Liver (tissue), 9 donors: ENCODE results near the gene NR6A1. TPM values are rescaled to one million over a fixed set of nuclear protein-coding genes. Genes with fewer than 3 reads are reported as not detected.

Experiments used
- DNase-seq: peaks from one replicate; pipeline ENCODE4 v3.0.0-alpha.2; 2017; ENCODE audit warnings: low spot score
- H3K27ac ChIP-seq, 2 donors: one replicate each; pipeline ENCODE4 v1.7.0; 2013; ENCODE audit warnings: inconsistent platforms in 2 of 2, low read length in 2 of 2, control low read depth in 1 of 2, low read depth in 1 of 2, mild to moderate bottlenecking in 1 of 2
- H3K27me3 ChIP-seq, 4 donors: one replicate each; pipeline versions ENCODE4 v1.6.1 to v1.7.0; 2013; ENCODE audit warnings: low read length in 3 of 4, inconsistent platforms in 1 of 4, mild to moderate bottlenecking in 1 of 4, moderate library complexity in 1 of 4; ENCODE audit not compliant: control insufficient read depth in 4 of 4, insufficient read depth in 4 of 4
- H3K36me3 ChIP-seq, 4 donors: one replicate each; pipeline versions ENCODE4 v1.6.1 to v1.7.0; 2013; ENCODE audit warnings: low read length in 3 of 4, mild to moderate bottlenecking in 3 of 4, low read depth in 1 of 4, moderate library complexity in 1 of 4; ENCODE audit not compliant: control insufficient read depth in 4 of 4, insufficient read depth in 3 of 4
- H3K4me1 ChIP-seq, 4 donors: one replicate each; pipeline versions ENCODE4 v1.6.1 to v1.7.0; 2013; ENCODE audit warnings: low read length in 3 of 4, mild to moderate bottlenecking in 3 of 4, moderate library complexity in 1 of 4; ENCODE audit not compliant: control insufficient read depth in 4 of 4, insufficient read depth in 4 of 4
- H3K4me3 ChIP-seq, 3 donors: one replicate each; pipeline versions ENCODE4 v1.6.1 to v1.7.0; 2013; ENCODE audit warnings: low read length in 3 of 3, control low read depth in 1 of 3, low read depth in 1 of 3, mild to moderate bottlenecking in 1 of 3
- H3K9ac ChIP-seq, 2 donors: one replicate each; pipeline ENCODE4 v1.7.0; 2013; ENCODE audit warnings: low read length in 2 of 2, mild to moderate bottlenecking in 2 of 2, moderate library complexity in 2 of 2, control low read depth in 1 of 2, low read depth in 1 of 2
- H3K9me3 ChIP-seq, 4 donors: one replicate each; pipeline versions ENCODE4 v1.6.1 to v1.7.0; 2013; ENCODE audit warnings: low read length in 3 of 4; ENCODE audit not compliant: control insufficient read depth in 4 of 4
- ATF3 ChIP-seq: IDR thresholded peaks from 2 replicates; pipeline ENCODE4 v1.6.1; 2016; ENCODE audit warnings: antibody characterized with exemption
- CTCF ChIP-seq: fragments of 150-350 bp; IDR thresholded peaks from 2 replicates; pipeline ENCODE4 v1.5.1; 2017; ENCODE audit warnings: improper control_type of control experiment, low read depth, low read length; ENCODE audit not compliant: missing input control
- EGR1 ChIP-seq, 2 donors: IDR thresholded peaks; 2 replicates each; pipeline ENCODE4 v1.6.1; 2016 to 2018; ENCODE audit warnings: antibody characterized with exemption in 2 of 2, low read depth in 2 of 2
- FOXA1 ChIP-seq: IDR thresholded peaks from 2 replicates; pipeline ENCODE4 v1.6.1; 2016; ENCODE audit warnings: antibody characterized with exemption
- FOXA2 ChIP-seq: IDR thresholded peaks from 2 replicates; pipeline ENCODE4 v1.6.1; 2016; ENCODE audit warnings: antibody characterized with exemption
- GABPA ChIP-seq, 2 donors: IDR thresholded peaks in 1 of 2; conservative IDR thresholded peaks in 1 of 2; 2 replicates each; pipeline ENCODE4 v1.6.1; 2016; ENCODE audit warnings: antibody characterized with exemption in 2 of 2, mild to moderate bottlenecking in 1 of 2, moderate library complexity in 1 of 2
- HNF4A ChIP-seq, 2 donors: conservative IDR thresholded peaks; 2 replicates each; pipeline ENCODE4 v1.6.1; 2016; ENCODE audit warnings: antibody characterized with exemption in 2 of 2, mild to moderate bottlenecking in 2 of 2
- HNF4G ChIP-seq: IDR thresholded peaks from 2 replicates; pipeline ENCODE4 v1.6.1; 2016; ENCODE audit warnings: antibody characterized with exemption
- JUND ChIP-seq, 2 donors: IDR thresholded peaks; 2 replicates each; pipeline ENCODE4 v1.6.1; 2016; ENCODE audit warnings: antibody characterized with exemption in 2 of 2
- MAX ChIP-seq: IDR thresholded peaks from 2 replicates; pipeline ENCODE4 v1.6.1; 2016; ENCODE audit warnings: antibody characterized with exemption
- NR2F2 ChIP-seq: IDR thresholded peaks from 2 replicates; pipeline ENCODE4 v1.6.1; 2016; ENCODE audit warnings: antibody characterized with exemption
- RAD21 ChIP-seq, 2 donors: IDR thresholded peaks; 2 replicates each; pipeline ENCODE4 v1.6.1; 2016; ENCODE audit warnings: antibody characterized with exemption in 2 of 2, mild to moderate bottlenecking in 2 of 2
- REST ChIP-seq: IDR thresholded peaks from 2 replicates; pipeline ENCODE4 v1.6.1; 2016; ENCODE audit warnings: antibody characterized with exemption, mild to moderate bottlenecking
- RXRA ChIP-seq, 2 donors: IDR thresholded peaks; 2 replicates each; pipeline ENCODE4 v1.6.1; 2017 to 2018; ENCODE audit warnings: antibody characterized with exemption in 2 of 2, mild to moderate bottlenecking in 1 of 2
- SP1 ChIP-seq: IDR thresholded peaks from 2 replicates; pipeline ENCODE4 v1.6.1; 2018; ENCODE audit warnings: antibody characterized with exemption, mild to moderate bottlenecking
- TAF1 ChIP-seq: conservative IDR thresholded peaks from 2 replicates; pipeline ENCODE4 v1.6.1; 2016; ENCODE audit warnings: antibody characterized with exemption, mild to moderate bottlenecking
- YY1 ChIP-seq: IDR thresholded peaks from 2 replicates; pipeline ENCODE4 v1.6.1; 2016; ENCODE audit warnings: antibody characterized with exemption, mild to moderate bottlenecking
- whole genome bisulfite sequencing: extraction: QIAGEN DNeasy Blood & Tissue Kit; methylation state at CpG from one replicate; pipeline ENCODE4 v1.1.7; 2013; 5-methylcytosine and 5-hydroxymethylcytosine counted together
- polyA plus RNA-seq, 2 donors: library from polyadenylated mRNA; stranded (reverse) in 1 of 2; unstranded in 1 of 2; fragments of 200-250 nt in 1 of 2; fragments of >200 nt in 1 of 2; fragmentation: Nextera tagmentation in 1 of 2; extraction: Ambion mirVana in 1 of 2; gene quantifications; one replicate each; pipeline versions ENCODE4 v1.2.1 to v1.2.3, GENCODE V29; 2013 to 2015
- total RNA-seq, 2 donors: library from RNA; depleted of rRNA; stranded (reverse); fragments of >200 nt; gene quantifications; one replicate each; pipeline ENCODE4 v1.2.3, GENCODE V29; 2014
- TF ChIP-seq, protein P1 (sequence below): IDR thresholded peaks from 2 replicates; pipeline ENCODE4 v1.6.1; 2016; ENCODE audit warnings: antibody characterized with exemption
- donor health status: healthy.
- donor health status: healthy.
- donor health status: healthy.
- donor health status: healthy.
- donor health status: healthy.

The NR6A1 gene
- total and polyA plus RNA-seq, 4 donors: 0.72 to 6.1 (median 2.1) TPM

DNA sequence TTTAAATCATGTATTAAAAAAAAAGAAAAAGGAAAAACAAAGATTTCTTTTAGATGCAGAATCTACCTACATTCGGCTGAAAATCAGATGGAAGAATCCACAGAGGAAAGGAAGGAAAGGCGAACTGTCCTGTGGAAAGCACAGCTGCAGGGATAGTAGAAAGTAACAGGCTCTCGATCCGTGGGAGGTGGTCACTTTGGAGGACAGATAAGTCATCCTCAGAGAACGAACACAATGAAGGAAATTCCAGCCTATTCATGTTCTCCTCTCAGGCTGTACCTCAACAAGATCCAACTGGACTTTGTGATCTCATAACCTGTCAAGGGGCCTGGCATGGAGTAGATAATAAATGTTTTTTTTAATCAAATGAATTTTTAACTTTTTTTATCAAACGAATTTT lies 72.8 kb downstream of the NR6A1 start:
- Histone ChIP-seq H3K36me3 (no peaks in the 10 kb centered on the region), H3K27ac (no peak overlapping the region), H3K9ac (no peak overlapping the region), H3K4me1 (peaks cover 0 to 2% (median 0%) of the 10 kb centered on the region in 4 donors), H3K4me3 (no peak overlapping the region), H3K27me3 (no peaks in the 10 kb centered on the region), H3K9me3 (no peaks in the 10 kb centered on the region)
- TF ChIP-seq ATF3: no peak
- no peak for TF ChIP-seq YY1
- no peak for TF ChIP-seq FOXA2
- TF ChIP-seq NR2F2: no peak
- no peak for TF ChIP-seq SP1
- no peak for TF ChIP-seq HNF4A (conservative IDR thresholded peaks at IDR 0.05)
- TF ChIP-seq FOXA1: no peak
- TF ChIP-seq JUND (IDR thresholded peaks at IDR 0.05): no peak
- no peak for TF ChIP-seq GABPA (IDR thresholded peaks at IDR 0.05 in 1 of 2, conservative IDR thresholded peaks at IDR 0.05 in 1 of 2)
- TF ChIP-seq, protein P1, sequence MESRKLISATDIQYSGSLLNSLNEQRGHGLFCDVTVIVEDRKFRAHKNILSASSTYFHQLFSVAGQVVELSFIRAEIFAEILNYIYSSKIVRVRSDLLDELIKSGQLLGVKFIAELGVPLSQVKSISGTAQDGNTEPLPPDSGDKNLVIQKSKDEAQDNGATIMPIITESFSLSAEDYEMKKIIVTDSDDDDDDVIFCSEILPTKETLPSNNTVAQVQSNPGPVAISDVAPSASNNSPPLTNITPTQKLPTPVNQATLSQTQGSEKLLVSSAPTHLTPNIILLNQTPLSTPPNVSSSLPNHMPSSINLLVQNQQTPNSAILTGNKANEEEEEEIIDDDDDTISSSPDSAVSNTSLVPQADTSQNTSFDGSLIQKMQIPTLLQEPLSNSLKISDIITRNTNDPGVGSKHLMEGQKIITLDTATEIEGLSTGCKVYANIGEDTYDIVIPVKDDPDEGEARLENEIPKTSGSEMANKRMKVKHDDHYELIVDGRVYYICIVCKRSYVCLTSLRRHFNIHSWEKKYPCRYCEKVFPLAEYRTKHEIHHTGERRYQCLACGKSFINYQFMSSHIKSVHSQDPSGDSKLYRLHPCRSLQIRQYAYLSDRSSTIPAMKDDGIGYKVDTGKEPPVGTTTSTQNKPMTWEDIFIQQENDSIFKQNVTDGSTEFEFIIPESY: no peak
- no peak for TF ChIP-seq TAF1
- no peak for TF ChIP-seq REST
- no peak for TF ChIP-seq EGR1 (IDR thresholded peaks at IDR 0.05; ENCODE audit: low read depth in 2 of 2)
- TF ChIP-seq CTCF: no peak
- TF ChIP-seq MAX: no peak
- TF ChIP-seq RAD21 (IDR thresholded peaks at IDR 0.05): no peak
- TF ChIP-seq HNF4G: no peak
- no peak for TF ChIP-seq RXRA (IDR thresholded peaks at IDR 0.05)
- DNase-seq: no peak
- WGBS: 65% methylated on average over 6 of the region's 6 CpGs
